Adrenal gland (tissue), 5 donors: ENCODE data around the gene PRDM10.

ENCODE experiments used
- CTCF ChIP-seq, 6 experiments: fragments of 450-650 bp in 4 of 6; fragments of 200-600 bp in 2 of 6; sonication (generic) in 1 of 6; IDR thresholded peaks; 1 replicate in 5 of 6; 2 replicates in 1 of 6; pipeline versions ENCODE4 v1.5.1 to v1.8.0; 2016 to 2021; ENCODE audit warnings: antibody characterized with exemption in 6 of 6, mild to moderate bottlenecking in 2 of 6, moderate library complexity in 1 of 6
- POLR2A ChIP-seq, 2 donors: fragments of 450-650 bp; IDR thresholded peaks; one replicate each; pipeline ENCODE4 v1.6.1; 2017; ENCODE audit warnings: antibody characterized with exemption in 2 of 2, mild to moderate bottlenecking in 2 of 2, moderate library complexity in 1 of 2
- donor health status: DM: no; HTN: no; CAD: no.

- TF ChIP-seq CTCF (IDR thresholded peaks at IDR 0.05) (no peak), POLR2A (IDR thresholded peaks at IDR 0.05) (no peak)
Measured at GRCh38 chr11:129856036-129856435, 146.6 kb downstream of the PRDM10 start.
